Muscle of leg (tissue), 11 donors: ENCODE results near the gene TF. TPM values are rescaled to one million over a fixed set of nuclear protein-coding genes. Genes with fewer than 3 reads are reported as not detected.

Experiments used
- DNase-seq: peaks from one replicate; pipeline ENCODE4 v3.0.0; 2013
- H3K27ac ChIP-seq: one replicate; pipeline ENCODE4 v1.5.1; 2013; ENCODE audit warnings: mild to moderate bottlenecking, low read length, control low read depth
- H3K27me3 ChIP-seq: one replicate; pipeline ENCODE4 v1.6.1; 2013; ENCODE audit warnings: low read length; ENCODE audit not compliant: control insufficient read depth, insufficient read depth
- H3K36me3 ChIP-seq: one replicate; pipeline ENCODE4 v1.6.1; 2013; ENCODE audit warnings: low read length; ENCODE audit not compliant: control insufficient read depth, insufficient read depth
- H3K4me1 ChIP-seq: one replicate; pipeline ENCODE4 v1.6.1; 2013; ENCODE audit warnings: low read length; ENCODE audit not compliant: control insufficient read depth, insufficient read depth
- H3K4me3 ChIP-seq: one replicate; pipeline ENCODE4 v1.5.1; 2013; ENCODE audit warnings: low read length, control low read depth
- H3K9me3 ChIP-seq: replicated peaks from 2 replicates; pipeline ENCODE4 v1.6.1; 2013; ENCODE audit warnings: low read depth, low read length; ENCODE audit not compliant: control insufficient read depth
- WGBS: methylation state at CpG from one replicate; pipeline ENCODE4 v1.1.5; 2013; ENCODE audit warnings: missing lambda C conversion rate; ENCODE audit not compliant: insufficient coverage; 5-methylcytosine and 5-hydroxymethylcytosine counted together
- polyA plus RNA-seq, 8 donors: library from polyadenylated mRNA; unstranded; fragments of 120-200 nt; gene quantifications; one replicate each; pipeline versions ENCODE4 v1.2.1 to v1.2.3, GENCODE V29; 2013; ENCODE audit warnings: inconsistent platforms in 1 of 8, low replicate concordance in 1 of 8; ENCODE audit not compliant: insufficient read length in 8 of 8, insufficient read depth in 1 of 8
- total RNA-seq: library from RNA; stranded (reverse); fragments of 120-200 nt; gene quantifications from one replicate; pipeline ENCODE4 v1.2.4, GENCODE V29; 2013

TF gene
- total and polyA plus RNA-seq, 9 donors, result 1.2 to 27.3 (median 4.1) TPM

GRCh38 chr3:133833880-133834620 is 87.9 kb downstream of the TF start:
- no peak overlapping the region for H3K4me3 ChIP-seq
- no peaks in the 10 kb centered on the region for H3K4me1 ChIP-seq
- no peak for DNase-seq
- no peaks in the 10 kb centered on the region for H3K27me3 ChIP-seq
- peaks cover 14% of the 10 kb centered on the region for H3K36me3 ChIP-seq
- no peak overlapping the region for H3K27ac ChIP-seq
- H3K9me3 ChIP-seq, result no peaks in the 10 kb centered on the region
- WGBS, result 85% methylated on average over 10 of the region's 13 CpGs

GRCh38 chr3:133834621-133835417 is 88.6 kb downstream of the TF start:
- no peak for DNase-seq
- Histone ChIP-seq H3K36me3 (peaks cover 18% of the 10 kb centered on the region), H3K27me3 (no peaks in the 10 kb centered on the region), H3K27ac (no peak overlapping the region), H3K4me1 (no peaks in the 10 kb centered on the region), H3K9me3 (no peaks in the 10 kb centered on the region), H3K4me3 (no peak overlapping the region)
- WGBS, result 91% methylated on average over 8 of the region's 14 CpGs

- H3K9me3 ChIP-seq, result no peaks in the 10 kb centered on the region
- H3K27ac ChIP-seq, result no peak overlapping the region
- H3K4me3 ChIP-seq, result no peak overlapping the region
- H3K4me1 ChIP-seq, result no peaks in the 10 kb centered on the region
- DNase-seq, result no peak
- WGBS, result 88% methylated on average over 3 of the region's 3 CpGs
- H3K27me3 ChIP-seq, result no peaks in the 10 kb centered on the region
- peaks cover 18% of the 10 kb centered on the region for H3K36me3 ChIP-seq
These were observed 89.2 kb downstream of the TF start for GRCh38 chr3:133835418-133835743.

GRCh38 chr3:133835961-133836360 is 89.8 kb downstream of the TF start:
- 85% methylated on average over 2 of the region's 4 CpGs for WGBS
- Histone ChIP-seq H3K27me3 (no peaks in the 10 kb centered on the region), H3K36me3 (peaks cover 20% of the 10 kb centered on the region), H3K9me3 (no peaks in the 10 kb centered on the region), H3K27ac (no peak overlapping the region), H3K4me1 (no peaks in the 10 kb centered on the region), H3K4me3 (no peak overlapping the region)
- no peak for DNase-seq

GRCh38 chr3:133836497-133837158 is 90.4 kb downstream of the TF start:
- Histone ChIP-seq H3K36me3 (peaks cover 22% of the 10 kb centered on the region), H3K4me1 (no peaks in the 10 kb centered on the region), H3K27me3 (no peaks in the 10 kb centered on the region), H3K4me3 (no peak overlapping the region), H3K9me3 (no peaks in the 10 kb centered on the region), H3K27ac (no peak overlapping the region)
- DNase-seq, result no peak
- WGBS, result 77% methylated on average over 6 of the region's 6 CpGs

GRCh38 chr3:133837487-133838295 is 91.5 kb downstream of the TF start:
- Histone ChIP-seq H3K36me3 (peaks cover 22% of the 10 kb centered on the region), H3K27ac (no peak overlapping the region), H3K4me3 (no peak overlapping the region), H3K9me3 (no peaks in the 10 kb centered on the region), H3K4me1 (no peaks in the 10 kb centered on the region), H3K27me3 (no peaks in the 10 kb centered on the region)
- no peak for DNase-seq
- 95% methylated on average over 17 of the region's 22 CpGs for WGBS

- WGBS, result 96% methylated on average over 4 of the region's 4 CpGs
- no peak for DNase-seq
- peaks cover 22% of the 10 kb centered on the region for H3K36me3 ChIP-seq
These were observed 92.2 kb downstream of the TF start for GRCh38 chr3:133838296-133838789.

GRCh38 chr3:133838916-133839800 is 93.0 kb downstream of the TF start:
- Histone ChIP-seq H3K36me3 (peaks cover 22% of the 10 kb centered on the region), H3K9me3 (no peaks in the 10 kb centered on the region), H3K4me3 (no peak overlapping the region), H3K27ac (no peak overlapping the region), H3K27me3 (no peaks in the 10 kb centered on the region), H3K4me1 (no peaks in the 10 kb centered on the region)
- no peak for DNase-seq
- 89% methylated on average over 10 of the region's 12 CpGs for WGBS

More at GRCh38 chr3:133838296-133838789, 92.2 kb downstream of the TF start:
- H3K4me1 ChIP-seq, result no peaks in the 10 kb centered on the region
- no peak overlapping the region for H3K27ac ChIP-seq
- no peaks in the 10 kb centered on the region for H3K27me3 ChIP-seq
- no peaks in the 10 kb centered on the region for H3K9me3 ChIP-seq
- H3K4me3 ChIP-seq, result no peak overlapping the region

GRCh38 chr3:133840055-133840737 is 94.0 kb downstream of the TF start:
- H3K9me3 ChIP-seq, result no peaks in the 10 kb centered on the region
- H3K4me3 ChIP-seq, result no peak overlapping the region
- no peak overlapping the region for H3K27ac ChIP-seq
- H3K36me3 ChIP-seq, result peaks cover 22% of the 10 kb centered on the region
- WGBS, result 83% methylated on average over 5 of the region's 9 CpGs
- DNase-seq, result no peak
- no peaks in the 10 kb centered on the region for H3K27me3 ChIP-seq
- no peaks in the 10 kb centered on the region for H3K4me1 ChIP-seq
